ENCODE measurements around the gene WASF3.
A peak's percentile ranks its signal among the peaks of the same experiment; 100 is the strongest.

Gene WASF3

GRCh38 chr13:26656919-26657318 is 99.4 kb downstream of the WASF3 start:
- no peak for DNase-seq
- Histone ChIP-seq H3K4me3 (ENCODE audit: low read depth, low read length) (no peak overlapping the region), H3K36me3 (peaks cover 21% of the 10 kb centered on the region), H3K27ac (no peak overlapping the region), H3K27me3 (ENCODE audit: insufficient read depth, low read depth, severe bottlenecking) (no peaks in the 10 kb centered on the region), H3K9me3 (ENCODE audit: severe bottlenecking) (no peaks in the 10 kb centered on the region)
- TF ChIP-seq CTCF (IDR thresholded peaks at IDR 0.05; ENCODE audit: low read depth, low read length) = peak; percentile 44; the same call in 1 of the 2 replicates

- Histone ChIP-seq H3K36me3 (peaks cover 21% of the 10 kb centered on the region), H3K9me3 (ENCODE audit: severe bottlenecking) (no peaks in the 10 kb centered on the region), H3K27me3 (ENCODE audit: insufficient read depth, low read depth, severe bottlenecking) (no peaks in the 10 kb centered on the region), H3K4me3 (ENCODE audit: low read depth, low read length) (no peak overlapping the region), H3K27ac (no peak overlapping the region)
- peak; percentile 70 for DNase-seq
- TF ChIP-seq CTCF (IDR thresholded peaks at IDR 0.05; ENCODE audit: low read depth, low read length) = no peak
These were observed 101.2 kb downstream of the WASF3 start for GRCh38 chr13:26658448-26659385.

GRCh38 chr13:26660185-26660584 is 102.7 kb downstream of the WASF3 start:
- TF ChIP-seq CTCF (IDR thresholded peaks at IDR 0.05; ENCODE audit: low read depth, low read length) = no peak

GRCh38 chr13:26660766-26661165 is 103.3 kb downstream of the WASF3 start:
- H3K9me3 ChIP-seq (ENCODE audit: severe bottlenecking) = no peaks in the 10 kb centered on the region
- TF ChIP-seq CTCF (IDR thresholded peaks at IDR 0.05; ENCODE audit: low read depth, low read length) = no peak
- H3K27ac ChIP-seq = no peak overlapping the region
- peaks cover 32% of the 10 kb centered on the region for H3K36me3 ChIP-seq
- DNase-seq = no peak
- no peak overlapping the region for H3K4me3 ChIP-seq (ENCODE audit: low read depth, low read length)
- H3K27me3 ChIP-seq (ENCODE audit: insufficient read depth, low read depth, severe bottlenecking) = no peaks in the 10 kb centered on the region

More at GRCh38 chr13:26660185-26660584, 102.7 kb downstream of the WASF3 start:
- Histone ChIP-seq H3K9me3 (ENCODE audit: severe bottlenecking) (no peaks in the 10 kb centered on the region), H3K36me3 (peaks cover 28% of the 10 kb centered on the region), H3K27me3 (ENCODE audit: insufficient read depth, low read depth, severe bottlenecking) (no peaks in the 10 kb centered on the region), H3K27ac (no peak overlapping the region), H3K4me3 (ENCODE audit: low read depth, low read length) (no peak overlapping the region)
- no peak for DNase-seq

GRCh38 chr13:26663791-26664190 is 106.3 kb downstream of the WASF3 start:
- no peak for DNase-seq
- Histone ChIP-seq H3K27ac (no peak overlapping the region), H3K9me3 (ENCODE audit: severe bottlenecking) (no peaks in the 10 kb centered on the region), H3K4me3 (ENCODE audit: low read depth, low read length) (no peak overlapping the region), H3K36me3 (peaks cover 52% of the 10 kb centered on the region), H3K27me3 (ENCODE audit: insufficient read depth, low read depth, severe bottlenecking) (no peaks in the 10 kb centered on the region)
- no peak for TF ChIP-seq CTCF (IDR thresholded peaks at IDR 0.05; ENCODE audit: low read depth, low read length)

All from WERI-Rb-1 (cell line).